Astrocyte (in vitro differentiated cells and primary cell): ENCODE results near the gene BICC1.

Source experiments
- CTCF ChIP-seq: IDR thresholded peaks from 2 replicates; pipeline ENCODE4 v1.5.1; 2011; ENCODE audit warnings: low read depth, mild to moderate bottlenecking, inconsistent platforms, low read length, moderate library complexity; ENCODE audit not compliant: insufficient read depth
- EZH2 ChIP-seq: IDR thresholded peaks from 2 replicates; pipeline ENCODE4 v1.6.1; 2012; ENCODE audit warnings: mild to moderate bottlenecking, low read length, inconsistent platforms; ENCODE audit not compliant: insufficient read depth

GRCh38 chr10:58837826-58838225 lies 325.2 kb downstream of the BICC1 start:
- TF ChIP-seq CTCF (no peak), EZH2 (no peak)
